ENCODE results near the gene FMN1. TPM values are rescaled to one million over a fixed set of nuclear protein-coding genes. Genes with fewer than 3 reads are reported as not detected.

FMN1 gene
- total RNA-seq (2022) = 1.2 and 1.6 TPM in 2 replicates
- Bru-seq, nascent RNA = percentile 31 among the genes with signal in this experiment
- BruChase-seq, experiment 1, labeled RNA remaining after a 6-hour chase = percentile 26 among the genes with signal in this experiment
- BruChase-seq, experiment 2, labeled RNA remaining after a 2-hour chase = percentile 27 among the genes with signal in this experiment
- long read RNA-seq, partial matches to known transcripts = 1 of 2 reads
- long read RNA-seq, other reads (novel, unspliced or antisense) = 1 of 2 reads

- CTCF ChIA-PET = interaction anchor here (0.9 to 1.5 kb wide), 5 partner anchors 49 to 506 kb away, joined by 3 to 4 read pairs (median 4); no protein-coding TSS in a partner anchor
- no TSS peak for BruUV-seq (replicated peaks)
- no peak for TF ChIP-seq CTCF (IDR thresholded peaks at IDR 0.05; ENCODE audit: unreplicated experiment)
- peak; percentile 92 for DNase-seq (ENCODE audit: unreplicated experiment)
- H3K4me1 Mint-ChIP-seq (ENCODE audit: insufficient read depth, unreplicated experiment) = peaks cover 6% of the 10 kb centered on the region
- intact Hi-C loops (cut with micrococcal nuclease) = no loop called here
- H3K27me3 Mint-ChIP-seq (ENCODE audit: insufficient read depth, unreplicated experiment) = peaks cover 2% of the 10 kb centered on the region
- POLR2A ChIA-PET = interaction anchor here (0.5 to 1.1 kb wide), 7 partner anchors 8 to 50 kb away, joined by 3 to 5 read pairs (median 3); no protein-coding TSS in a partner anchor
- H3K27ac Mint-ChIP-seq (ENCODE audit: low read depth, unreplicated experiment) = peak within 1 kb of the TSS; percentile 46
- peak within 1 kb of the TSS; percentile 76 for H3K4me3 Mint-ChIP-seq (ENCODE audit: unreplicated experiment)
- no peaks in the 10 kb centered on the region for H3K36me3 Mint-ChIP-seq (ENCODE audit: insufficient read depth, unreplicated experiment)
- H3K9me3 Mint-ChIP-seq (ENCODE audit: unreplicated experiment) = no peaks in the 10 kb centered on the region
Measured at GRCh38 chr15:33194704-33195670, at the start of gene FMN1. TSS of gene FMN1 (minus strand) at chr15:33194714. CDS start at chr15:33154914, 39,800 bp downstream.

- Mint-ChIP-seq H3K4me3 (ENCODE audit: unreplicated experiment) (no peak overlapping the region), H3K27me3 (ENCODE audit: insufficient read depth, unreplicated experiment) (no peaks in the 10 kb centered on the region), H3K36me3 (ENCODE audit: insufficient read depth, unreplicated experiment) (no peaks in the 10 kb centered on the region), H3K27ac (ENCODE audit: low read depth, unreplicated experiment) (no peak overlapping the region), H3K9me3 (ENCODE audit: unreplicated experiment) (no peaks in the 10 kb centered on the region), H3K4me1 (ENCODE audit: insufficient read depth, unreplicated experiment) (peaks cover 16% of the 10 kb centered on the region)
- TF ChIP-seq CTCF (IDR thresholded peaks at IDR 0.05; ENCODE audit: unreplicated experiment) = no peak
- ChIA-PET POLR2A (no interaction called here), CTCF (interaction anchor here (0.6 to 3.7 kb wide), 14 partner anchors 11 to 759 kb away, joined by 3 to 26 read pairs (median 4); no protein-coding TSS in a partner anchor)
- no TSS peak for BruUV-seq (replicated peaks)
- intact Hi-C loops (cut with micrococcal nuclease) = loop anchor here (2.0 kb wide), 1 partner anchor 35 kb away; no protein-coding TSS in a partner anchor
- DNase-seq (ENCODE audit: unreplicated experiment) = peak; percentile 74
Measured at GRCh38 chr15:33243869-33244268, 49.4 kb upstream of the FMN1 start.

GRCh38 chr15:33243393-33243792 is 48.9 kb upstream of the FMN1 start:
- peak; percentile 29 for DNase-seq (ENCODE audit: unreplicated experiment)
- no peak for TF ChIP-seq CTCF (IDR thresholded peaks at IDR 0.05; ENCODE audit: unreplicated experiment)
- intact Hi-C loops (cut with micrococcal nuclease) = loop anchor here (2.0 kb wide), 1 partner anchor 35 kb away; no protein-coding TSS in a partner anchor
- no peaks in the 10 kb centered on the region for H3K27me3 Mint-ChIP-seq (ENCODE audit: insufficient read depth, unreplicated experiment)
- no peaks in the 10 kb centered on the region for H3K36me3 Mint-ChIP-seq (ENCODE audit: insufficient read depth, unreplicated experiment)
- POLR2A ChIA-PET = interaction anchor here (0.7 kb wide), 1 partner anchor 51 kb away, joined by 3 read pairs; no protein-coding TSS in a partner anchor
- BruUV-seq (replicated peaks) = no TSS peak
- H3K4me1 Mint-ChIP-seq (ENCODE audit: insufficient read depth, unreplicated experiment) = peaks cover 16% of the 10 kb centered on the region
- CTCF ChIA-PET = interaction anchor here (0.6 to 3.7 kb wide), 24 partner anchors 9 to 760 kb away, joined by 3 to 26 read pairs (median 4); no protein-coding TSS in a partner anchor
- H3K27ac Mint-ChIP-seq (ENCODE audit: low read depth, unreplicated experiment) = no peak overlapping the region
- H3K9me3 Mint-ChIP-seq (ENCODE audit: unreplicated experiment) = no peaks in the 10 kb centered on the region
- H3K4me3 Mint-ChIP-seq (ENCODE audit: unreplicated experiment) = no peak overlapping the region

Data from MCF 10A (cell line).